Activated T-helper 2 cell treated with anti-CD3 and anti-CD28 coated beads, Interferon-gamma antibody, Interleukin-2, Interleukin-4, amounts not matched to agents 10 μg/mL and 5 μg/mL and 100 μg/mL, durations not matched to agents 14 hours and 24 hours and 36 hours (primary cell): Measurements from ENCODE around the gene VEPH1. TPM values are rescaled to one million over a fixed set of nuclear protein-coding genes. Genes with fewer than 3 reads are reported as not detected.

ENCODE experiments used
- DNase-seq: peaks from one replicate; pipeline ENCODE4 v3.0.0; 2021; ENCODE audit warnings: low spot score
- H3K27ac Mint-ChIP-seq: one replicate; pipeline ENCODE4 v1.8.0; 2021; ENCODE audit warnings: mixed read lengths
- H3K27me3 Mint-ChIP-seq: one replicate; pipeline ENCODE4 v1.8.0; 2021; ENCODE audit warnings: low read depth, mixed read lengths
- H3K36me3 Mint-ChIP-seq: one replicate; pipeline ENCODE4 v1.8.0; 2021; ENCODE audit warnings: low read depth, mixed read lengths
- H3K4me1 Mint-ChIP-seq: one replicate; pipeline ENCODE4 v1.8.0; 2021; ENCODE audit warnings: low read depth, mixed read lengths
- H3K4me3 Mint-ChIP-seq: one replicate; pipeline ENCODE4 v1.8.0; 2021; ENCODE audit warnings: low read depth, mild to moderate bottlenecking, moderate library complexity, mixed read lengths
- H3K9me3 Mint-ChIP-seq: one replicate; pipeline ENCODE4 v1.8.0; 2021; ENCODE audit warnings: mixed read lengths
- intact Hi-C: fragments of 100-400 bp; cut with micrococcal nuclease; formaldehyde crosslinking; loops from one replicate; pipeline ENCODE4 v1.15.1; 2023
- total RNA-seq: library from RNA; stranded (reverse); gene quantifications from 2 replicates; pipeline ENCODE4 v1.2.3, GENCODE V29; 2022

VEPH1 gene
- total RNA-seq, 1 donor from 2014 or later = not detected

- H3K27me3 Mint-ChIP-seq = peaks cover 1% of the 10 kb centered on the region
- intact Hi-C loops = no loop called here
- DNase-seq = no peak
- H3K4me3 Mint-ChIP-seq = no peak overlapping the region
- H3K36me3 Mint-ChIP-seq = no peaks in the 10 kb centered on the region
- H3K9me3 Mint-ChIP-seq = no peaks in the 10 kb centered on the region
- H3K27ac Mint-ChIP-seq = no peak overlapping the region
- H3K4me1 Mint-ChIP-seq = no peaks in the 10 kb centered on the region
Observed at GRCh38 chr3:157280354-157280753, 222.9 kb downstream of the VEPH1 start.

- Mint-ChIP-seq H3K27me3 (peaks cover 1% of the 10 kb centered on the region), H3K27ac (no peak overlapping the region), H3K4me1 (no peaks in the 10 kb centered on the region), H3K36me3 (no peaks in the 10 kb centered on the region), H3K9me3 (no peaks in the 10 kb centered on the region), H3K4me3 (no peak overlapping the region)
- DNase-seq = no peak
- intact Hi-C loops = no loop called here
Observed at GRCh38 chr3:157279237-157279636, 224.0 kb downstream of the VEPH1 start.

- no peaks in the 10 kb centered on the region for H3K36me3 Mint-ChIP-seq
- DNase-seq = no peak
- no peak overlapping the region for H3K4me3 Mint-ChIP-seq
- no peaks in the 10 kb centered on the region for H3K9me3 Mint-ChIP-seq
- H3K27ac Mint-ChIP-seq = no peak overlapping the region
- intact Hi-C loops = no loop called here
- peaks cover 1% of the 10 kb centered on the region for H3K27me3 Mint-ChIP-seq
- H3K4me1 Mint-ChIP-seq = no peaks in the 10 kb centered on the region
Observed at GRCh38 chr3:157276801-157277200, 226.4 kb downstream of the VEPH1 start.

- H3K4me3 Mint-ChIP-seq = no peak overlapping the region
Observed at GRCh38 chr3:157275832-157276231, 227.4 kb downstream of the VEPH1 start.

GRCh38 chr3:157274644-157275137, 228.5 kb downstream of the VEPH1 start:
- intact Hi-C loops = no loop called here
- Mint-ChIP-seq H3K27me3 (peaks cover 1% of the 10 kb centered on the region), H3K9me3 (no peaks in the 10 kb centered on the region), H3K36me3 (no peaks in the 10 kb centered on the region), H3K4me1 (no peaks in the 10 kb centered on the region), H3K4me3 (no peak overlapping the region), H3K27ac (no peak overlapping the region)
- no peak for DNase-seq

More at GRCh38 chr3:157275832-157276231, 227.4 kb downstream of the VEPH1 start:
- no peaks in the 10 kb centered on the region for H3K9me3 Mint-ChIP-seq
- H3K36me3 Mint-ChIP-seq = no peaks in the 10 kb centered on the region
- H3K27me3 Mint-ChIP-seq = peaks cover 1% of the 10 kb centered on the region
- no peak for DNase-seq
- H3K4me1 Mint-ChIP-seq = no peaks in the 10 kb centered on the region
- intact Hi-C loops = no loop called here
- no peak overlapping the region for H3K27ac Mint-ChIP-seq

GRCh38 chr3:157271283-157271882, 231.8 kb downstream of the VEPH1 start:
- intact Hi-C loops = no loop called here
- no peaks in the 10 kb centered on the region for H3K9me3 Mint-ChIP-seq
- DNase-seq = no peak
- H3K4me1 Mint-ChIP-seq = no peaks in the 10 kb centered on the region
- H3K27me3 Mint-ChIP-seq = peaks cover 2% of the 10 kb centered on the region
- no peak overlapping the region for H3K27ac Mint-ChIP-seq
- no peak overlapping the region for H3K4me3 Mint-ChIP-seq
- no peaks in the 10 kb centered on the region for H3K36me3 Mint-ChIP-seq

GRCh38 chr3:157268026-157268425, 235.2 kb downstream of the VEPH1 start:
- no peaks in the 10 kb centered on the region for H3K4me1 Mint-ChIP-seq
- peaks cover 2% of the 10 kb centered on the region for H3K27me3 Mint-ChIP-seq
- no peaks in the 10 kb centered on the region for H3K36me3 Mint-ChIP-seq
- no peak overlapping the region for H3K27ac Mint-ChIP-seq
- no peak overlapping the region for H3K4me3 Mint-ChIP-seq
- intact Hi-C loops = no loop called here
- H3K9me3 Mint-ChIP-seq = no peaks in the 10 kb centered on the region
- DNase-seq = no peak

- Mint-ChIP-seq H3K4me3 (no peak overlapping the region), H3K27ac (no peak overlapping the region), H3K4me1 (no peaks in the 10 kb centered on the region), H3K27me3 (peaks cover 2% of the 10 kb centered on the region), H3K9me3 (no peaks in the 10 kb centered on the region), H3K36me3 (no peaks in the 10 kb centered on the region)
- intact Hi-C loops = no loop called here
- DNase-seq = no peak
Observed at GRCh38 chr3:157265931-157266330, 237.3 kb downstream of the VEPH1 start.

GRCh38 chr3:157263027-157263426, 240.2 kb downstream of the VEPH1 start:
- H3K9me3 Mint-ChIP-seq = no peaks in the 10 kb centered on the region
- no peak overlapping the region for H3K4me3 Mint-ChIP-seq
- H3K27me3 Mint-ChIP-seq = peaks cover under 1% of the 10 kb centered on the region
- no peaks in the 10 kb centered on the region for H3K36me3 Mint-ChIP-seq
- DNase-seq = no peak
- H3K27ac Mint-ChIP-seq = no peak overlapping the region
- no peaks in the 10 kb centered on the region for H3K4me1 Mint-ChIP-seq
- intact Hi-C loops = no loop called here

- Mint-ChIP-seq H3K9me3 (no peaks in the 10 kb centered on the region), H3K4me1 (no peaks in the 10 kb centered on the region), H3K27ac (no peak overlapping the region), H3K27me3 (no peaks in the 10 kb centered on the region), H3K36me3 (no peaks in the 10 kb centered on the region), H3K4me3 (no peak overlapping the region)
- no peak for DNase-seq
- intact Hi-C loops = no loop called here
Observed at GRCh38 chr3:157261000-157261399, 242.2 kb downstream of the VEPH1 start.

GRCh38 chr3:157259825-157260224, 243.4 kb downstream of the VEPH1 start:
- Mint-ChIP-seq H3K27me3 (peaks cover 5% of the 10 kb centered on the region), H3K36me3 (no peaks in the 10 kb centered on the region), H3K4me3 (no peak overlapping the region), H3K27ac (no peak overlapping the region), H3K9me3 (no peaks in the 10 kb centered on the region), H3K4me1 (no peaks in the 10 kb centered on the region)
- no peak for DNase-seq
- intact Hi-C loops = no loop called here

- Mint-ChIP-seq H3K27me3 (peaks cover 5% of the 10 kb centered on the region), H3K4me3 (no peak overlapping the region), H3K36me3 (no peaks in the 10 kb centered on the region), H3K9me3 (no peaks in the 10 kb centered on the region), H3K4me1 (no peaks in the 10 kb centered on the region), H3K27ac (no peak overlapping the region)
- intact Hi-C loops = no loop called here
- no peak for DNase-seq
Observed at GRCh38 chr3:157257101-157257500, 246.1 kb downstream of the VEPH1 start.

GRCh38 chr3:157255797-157256196, 247.4 kb downstream of the VEPH1 start:
- Mint-ChIP-seq H3K27me3 (peaks cover 5% of the 10 kb centered on the region), H3K4me3 (no peak overlapping the region), H3K9me3 (no peaks in the 10 kb centered on the region), H3K27ac (no peak overlapping the region), H3K36me3 (no peaks in the 10 kb centered on the region), H3K4me1 (no peaks in the 10 kb centered on the region)
- no peak for DNase-seq
- intact Hi-C loops = no loop called here

- intact Hi-C loops = no loop called here
- H3K27ac Mint-ChIP-seq = no peak overlapping the region
- peaks cover 7% of the 10 kb centered on the region for H3K27me3 Mint-ChIP-seq
- no peaks in the 10 kb centered on the region for H3K4me1 Mint-ChIP-seq
- no peak overlapping the region for H3K4me3 Mint-ChIP-seq
- DNase-seq = no peak
- no peaks in the 10 kb centered on the region for H3K36me3 Mint-ChIP-seq
- no peaks in the 10 kb centered on the region for H3K9me3 Mint-ChIP-seq
Observed at GRCh38 chr3:157251685-157252084, 251.5 kb downstream of the VEPH1 start.
